PC-3 (cell line): ENCODE data around the gene ZNF318. TPM values are rescaled to one million over a fixed set of nuclear protein-coding genes. Genes with fewer than 3 reads are reported as not detected.
"Not testable (repeated sequence)": the region's sequence is repeated elsewhere in the genome, so short reads cannot be mapped to it uniquely, and the experiment has no call there.

Experiments
- ATAC-seq: fragments of 200-7000 bp; cut with Tn5 transposase; 2 replicates; pipeline ENCODE4 v1.9.1; 2020; ENCODE audit warnings: mild to moderate bottlenecking, moderate library complexity
- BruUV-seq: library from RNA; stranded (reverse); fragments of 400-500 nt; replicated peaks from 2 replicates; lab custom pipeline; 2021; lab: Mats Ljungman, UMichigan
- CTCF ChIA-PET: fragments of 300-600 bp; sonication (Branson Sonifier 250); formaldehyde crosslinking; loops from one replicate; lab custom pipeline; 2022; ENCODE audit warnings: antibody characterized with exemption; lab: Charles Lee
- POLR2A ChIA-PET: fragments of 300-600 bp; sonication (Branson Sonifier 250); formaldehyde crosslinking; loops from one replicate; lab custom pipeline; 2022; ENCODE audit warnings: antibody characterized with exemption; ENCODE audit not compliant: unreplicated experiment; lab: Charles Lee
- DNase-seq: peaks from one replicate; pipeline ENCODE4 v3.0.0-alpha.2; 2015
- H2AFZ ChIP-seq: fragments of 300-600 bp; sonication (generic); 2 replicates; pipeline ENCODE4 v1.6.0; 2016; ENCODE audit warnings: antibody characterized with exemption, low read length
- H3F3A ChIP-seq: fragments of 300-600 bp; sonication (generic); one replicate; pipeline ENCODE4 v1.6.0; 2017; ENCODE audit warnings: antibody characterized with exemption, low read length, control low read depth, mild to moderate bottlenecking; ENCODE audit not compliant: unreplicated experiment
- H3K27ac ChIP-seq: fragments of 300-600 bp; sonication (generic); 2 replicates; pipeline ENCODE4 v1.5.1; 2016; ENCODE audit warnings: mild to moderate bottlenecking, low read length
- H3K27me3 ChIP-seq: fragments of 300-600 bp; sonication (generic); 2 replicates; pipeline ENCODE4 v1.6.1; 2016; ENCODE audit warnings: low read length, mixed read lengths
- H3K36me3 ChIP-seq: fragments of 300-600 bp; sonication (generic); 2 replicates; pipeline ENCODE4 v1.6.1; 2016; ENCODE audit warnings: low read depth, mixed run types, low read length, mixed read lengths
- H3K4me1 ChIP-seq: fragments of 300-600 bp; sonication (generic); 2 replicates; pipeline ENCODE4 v1.5.1; 2016; ENCODE audit warnings: low read length; ENCODE audit not compliant: insufficient read depth
- H3K4me2 ChIP-seq: fragments of 300-600 bp; sonication (generic); 2 replicates; pipeline ENCODE4 v1.6.0; 2016; ENCODE audit warnings: low read length
- H3K4me3 ChIP-seq: fragments of 300-600 bp; sonication (generic); 2 replicates; pipeline ENCODE4 v1.5.1; 2016; ENCODE audit warnings: mild to moderate bottlenecking, low read length, mixed read lengths
- H3K79me2 ChIP-seq: fragments of 300-600 bp; sonication (generic); 2 replicates; pipeline ENCODE4 v1.6.1; 2017; ENCODE audit warnings: low read length, mixed read lengths
- H3K9ac ChIP-seq: fragments of 300-600 bp; sonication (generic); 2 replicates; pipeline ENCODE4 v1.6.0; 2016; ENCODE audit warnings: mild to moderate bottlenecking, low read length
- H3K9me2 ChIP-seq: fragments of 300-600 bp; sonication (generic); replicated peaks from 2 replicates; pipeline ENCODE4 v1.6.1; 2016; ENCODE audit warnings: mixed run types, low read length, mixed read lengths
- H3K9me3 ChIP-seq: fragments of 300-600 bp; sonication (generic); 2 replicates; pipeline ENCODE4 v1.6.1; 2016; ENCODE audit warnings: low read length, mixed read lengths
- H4K20me1 ChIP-seq: fragments of 300-600 bp; sonication (generic); 2 replicates; pipeline ENCODE4 v1.6.1; 2016; ENCODE audit warnings: low read length, mixed read lengths
- EZH2 ChIP-seq: fragments of 300-600 bp; sonication (generic); IDR thresholded peaks from one replicate; pipeline ENCODE4 v1.6.1; 2017; ENCODE audit warnings: antibody characterized with exemption, mild to moderate bottlenecking, low read length; ENCODE audit not compliant: unreplicated experiment
- EZH2phosphoT487 ChIP-seq: fragments of 300-600 bp; sonication (generic); IDR thresholded peaks from 2 replicates; pipeline ENCODE4 v1.6.1; 2018; ENCODE audit warnings: mild to moderate bottlenecking, antibody characterized with exemption, low read length, borderline replicate concordance
- intact Hi-C: fragments of 100-400 bp; cut with micrococcal nuclease; formaldehyde crosslinking; loops from 2 replicates; pipeline ENCODE4 v1.9.0; 2023
- total RNA-seq: library from RNA; depleted of rRNA; stranded (reverse); fragments of >200 nt; gene quantifications from 2 replicates; pipeline ENCODE4 v1.2.3, GENCODE V29; 2014
- TF ChIP-seq, protein P1 (sequence below): fragments of 300-600 bp; sonication (generic); conservative IDR thresholded peaks from 2 replicates; pipeline ENCODE4 v1.5.1; 2017; ENCODE audit warnings: antibody characterized with exemption, low read depth, mild to moderate bottlenecking, low read length

The ZNF318 gene
- total RNA-seq, 1 experiment from 2014 or later: 8.2 TPM

DNA sequence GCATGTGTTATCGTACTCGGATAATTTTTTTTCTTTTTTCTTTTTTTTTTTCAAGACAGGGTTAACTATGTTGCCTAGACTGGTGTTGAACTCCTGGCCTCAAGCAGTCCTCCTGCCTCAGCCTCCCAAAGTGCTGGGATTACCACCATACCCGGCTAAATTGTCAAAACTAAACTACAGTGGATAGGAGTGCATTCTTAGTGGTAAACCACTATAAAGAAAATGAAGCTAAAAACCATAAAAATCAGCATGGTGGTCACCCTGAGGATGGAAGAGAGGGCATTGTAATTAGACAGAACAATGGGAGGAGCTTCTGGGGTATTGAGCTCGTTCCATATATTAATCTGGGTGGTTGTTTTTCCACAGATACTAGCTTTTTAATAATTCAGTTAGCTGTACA is 6.2 kb upstream of the ZNF318 start:
- no peaks in the 10 kb centered on the region for H3K9me2 ChIP-seq
- no peak overlapping the region for H3K4me2 ChIP-seq
- peaks cover under 1% of the 10 kb centered on the region; the same call in 1 of the 2 replicates for H3K4me1 ChIP-seq
- BruUV-seq: no TSS peak
- no peaks in the 10 kb centered on the region for H3K79me2 ChIP-seq
- H3K27ac ChIP-seq: no peak overlapping the region
- intact Hi-C loops: no loop called here
- CTCF ChIA-PET: no interaction called here
- H3K4me3 ChIP-seq: no peak overlapping the region
- H3K27me3 ChIP-seq: no peaks in the 10 kb centered on the region
- no peaks in the 10 kb centered on the region for H3K36me3 ChIP-seq
- H3F3A ChIP-seq: no peaks in the 10 kb centered on the region
- DNase-seq (no peak), ATAC-seq (no peak)
- no peak overlapping the region for H3K9ac ChIP-seq
- TF ChIP-seq, protein P1, sequence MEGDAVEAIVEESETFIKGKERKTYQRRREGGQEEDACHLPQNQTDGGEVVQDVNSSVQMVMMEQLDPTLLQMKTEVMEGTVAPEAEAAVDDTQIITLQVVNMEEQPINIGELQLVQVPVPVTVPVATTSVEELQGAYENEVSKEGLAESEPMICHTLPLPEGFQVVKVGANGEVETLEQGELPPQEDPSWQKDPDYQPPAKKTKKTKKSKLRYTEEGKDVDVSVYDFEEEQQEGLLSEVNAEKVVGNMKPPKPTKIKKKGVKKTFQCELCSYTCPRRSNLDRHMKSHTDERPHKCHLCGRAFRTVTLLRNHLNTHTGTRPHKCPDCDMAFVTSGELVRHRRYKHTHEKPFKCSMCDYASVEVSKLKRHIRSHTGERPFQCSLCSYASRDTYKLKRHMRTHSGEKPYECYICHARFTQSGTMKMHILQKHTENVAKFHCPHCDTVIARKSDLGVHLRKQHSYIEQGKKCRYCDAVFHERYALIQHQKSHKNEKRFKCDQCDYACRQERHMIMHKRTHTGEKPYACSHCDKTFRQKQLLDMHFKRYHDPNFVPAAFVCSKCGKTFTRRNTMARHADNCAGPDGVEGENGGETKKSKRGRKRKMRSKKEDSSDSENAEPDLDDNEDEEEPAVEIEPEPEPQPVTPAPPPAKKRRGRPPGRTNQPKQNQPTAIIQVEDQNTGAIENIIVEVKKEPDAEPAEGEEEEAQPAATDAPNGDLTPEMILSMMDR: no peak
- TF ChIP-seq EZH2phosphoT487 (no peak), EZH2 (no peak)
- H2AFZ ChIP-seq: no peak overlapping the region
- no peaks in the 10 kb centered on the region for H3K9me3 ChIP-seq
- H4K20me1 ChIP-seq: no peaks in the 10 kb centered on the region
- POLR2A ChIA-PET: no interaction called here

DNA sequence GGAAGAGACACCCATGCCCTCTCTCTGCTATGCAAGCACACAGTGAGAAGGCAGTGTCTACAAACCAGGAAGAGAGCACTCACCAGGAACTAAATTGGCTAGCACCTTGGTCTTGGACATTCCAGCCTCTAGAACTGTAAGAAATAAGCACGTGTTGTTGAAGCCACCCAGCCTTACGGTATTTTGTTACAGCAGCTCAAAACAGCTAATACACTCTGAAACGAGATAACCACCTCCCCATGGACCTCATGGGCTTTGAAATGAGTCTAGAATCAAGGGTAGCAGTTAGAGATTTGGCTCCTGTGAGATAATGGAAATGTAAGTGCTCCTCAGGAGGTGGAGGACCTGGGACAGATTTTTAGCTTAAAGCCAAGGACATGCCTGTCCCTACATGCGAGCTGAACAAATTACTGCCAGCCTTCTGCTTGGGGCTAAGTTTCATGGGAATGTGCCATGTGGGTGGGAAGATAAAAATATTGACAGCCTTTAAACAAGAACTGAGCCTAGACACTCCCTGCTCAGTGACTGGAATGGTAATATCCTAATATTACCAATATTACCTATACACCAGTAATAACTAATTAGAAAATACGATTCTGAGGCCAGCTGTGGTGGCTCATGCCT is 3.9 kb upstream of the ZNF318 start:
- no TSS peak for BruUV-seq
- Histone ChIP-seq H3F3A (no peaks in the 10 kb centered on the region), H2AFZ (no peak overlapping the region), H3K4me2 (no peak overlapping the region), H3K4me1 (peaks cover 12% of the 10 kb centered on the region), H3K9me3 (no peaks in the 10 kb centered on the region), H3K4me3 (no peak overlapping the region), H3K9me2 (no peaks in the 10 kb centered on the region), H3K27ac (no peak overlapping the region), H3K9ac (no peak overlapping the region), H3K36me3 (no peaks in the 10 kb centered on the region), H3K79me2 (peaks cover 4% of the 10 kb centered on the region), H3K27me3 (no peaks in the 10 kb centered on the region), H4K20me1 (no peaks in the 10 kb centered on the region)
- no peak for ATAC-seq
- ChIA-PET CTCF (interaction anchor here (0.5 kb wide), 1 partner anchor 135 kb away, joined by 3 read pairs; no protein-coding TSS in a partner anchor), POLR2A (no interaction called here)
- intact Hi-C loops: no loop called here
- TF ChIP-seq, protein P1: no peak
- no peak for TF ChIP-seq EZH2phosphoT487
- TF ChIP-seq EZH2: no peak
- DNase-seq: no peak

DNA sequence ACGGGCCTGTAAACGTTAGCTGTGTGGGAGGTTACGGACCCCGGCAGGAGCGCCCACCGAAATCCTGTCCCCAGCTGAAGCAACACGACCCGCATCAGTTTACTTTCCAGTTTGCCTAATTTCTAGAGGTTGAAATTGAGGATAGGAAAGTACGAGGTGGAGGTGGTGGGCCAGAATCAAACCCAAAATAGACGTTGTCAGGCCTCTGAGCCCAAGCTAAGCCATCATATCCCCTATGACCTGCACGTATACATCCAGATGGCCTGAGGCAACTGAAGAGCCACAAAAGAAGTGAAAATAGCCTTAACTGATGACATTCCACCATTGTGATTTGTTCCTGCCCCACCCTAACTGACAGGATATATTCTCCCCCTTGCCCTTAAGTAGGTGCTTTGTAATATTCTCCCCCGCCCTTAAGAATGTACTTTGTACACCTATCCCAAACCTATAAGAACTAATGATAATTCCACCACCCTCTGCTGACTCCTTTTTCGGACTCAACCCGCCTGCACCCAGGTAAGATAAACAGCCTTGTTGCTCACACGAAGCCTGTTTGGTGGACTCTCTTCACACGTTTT is 645 bp upstream of the ZNF318 start:
- intact Hi-C loops, H3K36me3 ChIP-seq, H4K20me1 ChIP-seq, H3K27me3 ChIP-seq, H3K9me3 ChIP-seq, H3K9me2 ChIP-seq, H3F3A ChIP-seq: not testable (repeated sequence)
- BruUV-seq: TSS peak; percentile 95
- Histone ChIP-seq H3K4me1 (peaks cover 22% of the 10 kb centered on the region), H3K27ac (peak overlapping the region; percentile 60), H2AFZ (peak overlapping the region; percentile 98), H3K4me2 (peak overlapping the region; percentile 85), H3K4me3 (peak overlapping the region; percentile 94), H3K79me2 (peaks cover 18% of the 10 kb centered on the region), H3K9ac (peak overlapping the region; percentile 39)
- ChIA-PET CTCF (interaction anchor here (0.7 kb wide), 3 partner anchors 13 to 765 kb away, joined by 3 to 6 read pairs (median 3); no protein-coding TSS in a partner anchor), POLR2A (interaction anchor here (0.7 kb wide), 2 partner anchors 44 to 200 kb away, joined by 5 to 6 read pairs; no protein-coding TSS in a partner anchor)
- peak; percentile 67 for DNase-seq
- ATAC-seq: peak; percentile 3; the same call in 1 of the 2 replicates
